ENCODE measurements around the gene PLXNA1. TPM values are rescaled to one million over a fixed set of nuclear protein-coding genes. Genes with fewer than 3 reads are reported as not detected.

Gene PLXNA1
- total and polyA plus RNA-seq, 9 of the 15 experiments (the other 6 are each of a cell fraction or from before 2014, with no cell fraction given): 0.23 to 59.9 (median 16.8) TPM

- in situ Hi-C loops (cut with MboI) (no loop called here), intact Hi-C loops (cut with micrococcal nuclease) (loop anchor here (5.0 to 10.0 kb wide), 3 partner anchors 72 to 299 kb away; no protein-coding TSS in a partner anchor)
- Histone ChIP-seq H3K27me3 (ENCODE audit: control insufficient read depth in 2 of 2, insufficient read depth in 2 of 2, low read length in 2 of 2) (no peaks in the 10 kb centered on the region), H4K20me1 (replicated peaks; ENCODE audit: control insufficient read depth, insufficient read depth, low read length) (peaks cover 43% of the 10 kb centered on the region), H3K9me1 (ENCODE audit: control insufficient read depth, insufficient read depth, low read length) (peaks cover 17% of the 10 kb centered on the region), H3K4me1 (replicated peaks in 1 of 2; ENCODE audit: control insufficient read depth in 2 of 2, insufficient read depth in 2 of 2, low read length in 2 of 2) (peaks cover 21 to 68% of the 10 kb centered on the region in 2 experiments), H3K4me3 (peak overlapping the region; percentile 62), H3K4me2 (ENCODE audit: insufficient read depth, low read length) (peak overlapping the region; percentile 63), H3K79me2 (ENCODE audit: control insufficient read depth, insufficient read depth, low read length) (peaks cover 55% of the 10 kb centered on the region), H2AFZ (ENCODE audit: low read depth, low read length) (no peak overlapping the region), H3K9me3 (replicated peaks; ENCODE audit: control insufficient read depth, insufficient read depth, low read depth, low read length) (no peaks in the 10 kb centered on the region), H3K27ac (ENCODE audit: extremely low read depth, low read depth, low read length) (peak overlapping the region; percentile 65), H3K9ac (ENCODE audit: insufficient read depth in 1 of 2, low read depth in 2 of 2, low read length in 2 of 2) (peak overlapping the region; percentile 63 to 90; a peak in 3 of 4 replicates), H3K36me3 (ENCODE audit: control insufficient read depth, insufficient read depth, low read length) (peaks cover 17% of the 10 kb centered on the region; the same call in 2 of the 3 replicates)
- DNase-seq (ENCODE audit: extremely low read depth in 1 of 4, low spot score in 3 of 4) (peak; percentile 49 to 63 (median 61)), ATAC-seq (peak; percentile 42), FAIRE-seq (no peak)
- POLR2A ChIA-PET: interaction anchor here (0.7 kb wide), 1 partner anchor 13 kb away, joined by 4 read pairs; no protein-coding TSS in a partner anchor
- 0% methylated on average over 5 of the region's 61 CpGs for WGBS (ENCODE audit: insufficient coverage, low coverage, missing lambda C conversion rate)
- no TSS peak for BruUV-seq (replicated peaks)
- CTCF ChIA-PET (ENCODE audit: low intra/inter-chr PET ratio): interaction anchor here (0.5 to 2.0 kb wide), 3 partner anchors 109 to 460 kb away, joined by 3 to 17 read pairs (median 3); partner anchors contain the start of gene CHST13
- TF ChIP-seq RAD21 (CRISPR knock-in tag; conservative IDR thresholded peaks at IDR 0.05 in 1 of 2, IDR thresholded peaks at IDR 0.05 in 1 of 2) (no peak), ZNF785 (CRISPR knock-in tag; IDR thresholded peaks at IDR 0.05) (no peak), RBM22 (IDR thresholded peaks at IDR 0.05; ENCODE audit: low read depth, low read length, poor library complexity, severe bottlenecking) (peak; percentile 19), HDAC2 (IDR thresholded peaks at IDR 0.05) (no peak), RBFOX2 (IDR thresholded peaks at IDR 0.05; ENCODE audit: low read depth, low read length) (peak; percentile 73), ZNF696 (CRISPR knock-in tag; conservative IDR thresholded peaks at IDR 0.05) (no peak), CEBPG (CRISPR knock-in tag; IDR thresholded peaks at IDR 0.05) (no peak), CEBPG (tag; conservative IDR thresholded peaks at IDR 0.05 in 1 of 2, IDR thresholded peaks at IDR 0.05 in 1 of 2) (no peak), PHF8 (IDR thresholded peaks at IDR 0.05; ENCODE audit: borderline replicate concordance, low read length) (peak; percentile 22; the same call in 1 of the 2 replicates), RBBP5 (IDR thresholded peaks at IDR 0.05; ENCODE audit: borderline replicate concordance, insufficient read depth, low read length, poor library complexity, severe bottlenecking) (peak; percentile 27), SP1 (CRISPR knock-in tag; IDR thresholded peaks at IDR 0.05) (peak; percentile 21; the same call in 1 of the 2 replicates)
- TF ChIP-seq, protein P1, sequence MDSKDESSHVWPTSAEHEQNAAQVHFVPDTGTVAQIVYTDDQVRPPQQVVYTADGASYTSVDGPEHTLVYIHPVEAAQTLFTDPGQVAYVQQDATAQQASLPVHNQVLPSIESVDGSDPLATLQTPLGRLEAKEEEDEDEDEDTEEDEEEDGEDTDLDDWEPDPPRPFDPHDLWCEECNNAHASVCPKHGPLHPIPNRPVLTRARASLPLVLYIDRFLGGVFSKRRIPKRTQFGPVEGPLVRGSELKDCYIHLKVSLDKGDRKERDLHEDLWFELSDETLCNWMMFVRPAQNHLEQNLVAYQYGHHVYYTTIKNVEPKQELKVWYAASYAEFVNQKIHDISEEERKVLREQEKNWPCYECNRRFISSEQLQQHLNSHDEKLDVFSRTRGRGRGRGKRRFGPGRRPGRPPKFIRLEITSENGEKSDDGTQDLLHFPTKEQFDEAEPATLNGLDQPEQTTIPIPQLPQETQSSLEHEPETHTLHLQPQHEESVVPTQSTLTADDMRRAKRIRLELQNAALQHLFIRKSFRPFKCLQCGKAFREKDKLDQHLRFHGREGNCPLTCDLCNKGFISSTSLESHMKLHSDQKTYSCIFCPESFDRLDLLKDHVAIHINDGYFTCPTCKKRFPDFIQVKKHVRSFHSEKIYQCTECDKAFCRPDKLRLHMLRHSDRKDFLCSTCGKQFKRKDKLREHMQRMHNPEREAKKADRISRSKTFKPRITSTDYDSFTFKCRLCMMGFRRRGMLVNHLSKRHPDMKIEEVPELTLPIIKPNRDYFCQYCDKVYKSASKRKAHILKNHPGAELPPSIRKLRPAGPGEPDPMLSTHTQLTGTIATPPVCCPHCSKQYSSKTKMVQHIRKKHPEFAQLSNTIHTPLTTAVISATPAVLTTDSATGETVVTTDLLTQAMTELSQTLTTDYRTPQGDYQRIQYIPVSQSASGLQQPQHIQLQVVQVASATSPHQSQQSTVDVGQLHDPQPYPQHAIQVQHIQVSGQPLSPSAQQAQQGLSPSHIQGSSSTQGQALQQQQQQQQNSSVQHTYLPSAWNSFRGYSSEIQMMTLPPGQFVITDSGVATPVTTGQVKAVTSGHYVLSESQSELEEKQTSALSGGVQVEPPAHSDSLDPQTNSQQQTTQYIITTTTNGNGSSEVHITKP (IDR thresholded peaks at IDR 0.05; ENCODE audit: partially characterized antibody): no peak
- TF ChIP-seq, protein P2, sequence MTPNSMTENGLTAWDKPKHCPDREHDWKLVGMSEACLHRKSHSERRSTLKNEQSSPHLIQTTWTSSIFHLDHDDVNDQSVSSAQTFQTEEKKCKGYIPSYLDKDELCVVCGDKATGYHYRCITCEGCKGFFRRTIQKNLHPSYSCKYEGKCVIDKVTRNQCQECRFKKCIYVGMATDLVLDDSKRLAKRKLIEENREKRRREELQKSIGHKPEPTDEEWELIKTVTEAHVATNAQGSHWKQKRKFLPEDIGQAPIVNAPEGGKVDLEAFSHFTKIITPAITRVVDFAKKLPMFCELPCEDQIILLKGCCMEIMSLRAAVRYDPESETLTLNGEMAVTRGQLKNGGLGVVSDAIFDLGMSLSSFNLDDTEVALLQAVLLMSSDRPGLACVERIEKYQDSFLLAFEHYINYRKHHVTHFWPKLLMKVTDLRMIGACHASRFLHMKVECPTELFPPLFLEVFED (CRISPR knock-in tag; conservative IDR thresholded peaks at IDR 0.05): no peak
- TF ChIP-seq, protein P3, sequence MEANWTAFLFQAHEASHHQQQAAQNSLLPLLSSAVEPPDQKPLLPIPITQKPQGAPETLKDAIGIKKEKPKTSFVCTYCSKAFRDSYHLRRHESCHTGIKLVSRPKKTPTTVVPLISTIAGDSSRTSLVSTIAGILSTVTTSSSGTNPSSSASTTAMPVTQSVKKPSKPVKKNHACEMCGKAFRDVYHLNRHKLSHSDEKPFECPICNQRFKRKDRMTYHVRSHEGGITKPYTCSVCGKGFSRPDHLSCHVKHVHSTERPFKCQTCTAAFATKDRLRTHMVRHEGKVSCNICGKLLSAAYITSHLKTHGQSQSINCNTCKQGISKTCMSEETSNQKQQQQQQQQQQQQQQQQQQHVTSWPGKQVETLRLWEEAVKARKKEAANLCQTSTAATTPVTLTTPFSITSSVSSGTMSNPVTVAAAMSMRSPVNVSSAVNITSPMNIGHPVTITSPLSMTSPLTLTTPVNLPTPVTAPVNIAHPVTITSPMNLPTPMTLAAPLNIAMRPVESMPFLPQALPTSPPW (CRISPR knock-in tag; IDR thresholded peaks at IDR 0.05): peak; percentile 32
Observed at GRCh38 chr3:126983653-126984390, 907 bp downstream of the PLXNA1 start.

Measured in K562 (cell line).